Omental fat pad (tissue), 4 donors: Measurements from ENCODE around the gene FRAS1. TPM values are rescaled to one million over a fixed set of nuclear protein-coding genes. Genes with fewer than 3 reads are reported as not detected.
"Not testable (repeated sequence)": the region's sequence is repeated elsewhere in the genome, so short reads cannot be mapped to it uniquely, and the experiment has no call there.

Source experiments
- ATAC-seq: fragments of 150-250 bp; one replicate; pipeline ENCODE4 v1.9.1; 2016; ENCODE audit warnings: mild to moderate bottlenecking, moderate library complexity; ENCODE audit not compliant: low FRiP score
- DNase-seq: peaks from one replicate; pipeline ENCODE4 v3.0.0-alpha.2; 2019; ENCODE audit warnings: low spot score
- total RNA-seq, 4 donors: library from RNA; depleted of rRNA; stranded (reverse); fragments of >200 nt; gene quantifications; one replicate each; pipeline ENCODE4 v1.1.0, GENCODE V29; 2016
- TF ChIP-seq, protein P1 (sequence below), 3 donors: fragments of 450-650 bp; IDR thresholded peaks; one replicate each; pipeline ENCODE4 v1.5.1; 2016 to 2017; ENCODE audit warnings: antibody characterized with exemption in 3 of 3, mild to moderate bottlenecking in 3 of 3, moderate library complexity in 2 of 3

The FRAS1 gene
- total RNA-seq, 4 donors from 2014 or later, result 0.47 to 40.5 (median 7.7) TPM

DNA sequence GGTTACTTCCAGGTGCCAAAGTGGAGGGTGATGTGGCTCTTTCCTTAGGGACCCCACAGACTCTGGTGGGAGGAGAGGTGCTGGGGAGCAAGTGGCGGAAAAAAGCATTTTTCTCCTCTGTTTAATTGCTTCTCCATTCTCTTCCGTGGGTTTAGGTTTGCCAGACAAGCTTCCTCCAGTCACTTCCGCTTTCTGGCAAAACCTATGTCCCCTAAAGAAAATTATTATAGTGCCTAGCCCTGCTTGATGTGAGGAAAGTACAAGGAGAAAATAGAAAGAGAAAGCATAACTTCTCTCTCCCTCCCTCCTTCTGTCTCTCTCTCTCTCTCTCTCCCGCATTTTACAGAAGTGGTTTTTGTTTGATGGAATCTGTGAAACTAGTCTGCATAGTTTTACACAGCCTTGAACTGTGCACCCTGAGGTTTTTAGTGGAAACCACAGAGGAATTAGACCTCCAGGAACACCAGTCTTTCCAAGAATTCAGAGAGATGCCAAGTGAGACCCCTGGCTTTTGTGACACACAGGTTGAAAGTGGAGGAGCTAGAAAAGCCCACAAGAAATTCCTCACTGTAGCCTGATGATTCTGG is 263.3 kb downstream of the FRAS1 start:
- no peak for DNase-seq
- ATAC-seq, result no peak
- TF ChIP-seq, protein P1, sequence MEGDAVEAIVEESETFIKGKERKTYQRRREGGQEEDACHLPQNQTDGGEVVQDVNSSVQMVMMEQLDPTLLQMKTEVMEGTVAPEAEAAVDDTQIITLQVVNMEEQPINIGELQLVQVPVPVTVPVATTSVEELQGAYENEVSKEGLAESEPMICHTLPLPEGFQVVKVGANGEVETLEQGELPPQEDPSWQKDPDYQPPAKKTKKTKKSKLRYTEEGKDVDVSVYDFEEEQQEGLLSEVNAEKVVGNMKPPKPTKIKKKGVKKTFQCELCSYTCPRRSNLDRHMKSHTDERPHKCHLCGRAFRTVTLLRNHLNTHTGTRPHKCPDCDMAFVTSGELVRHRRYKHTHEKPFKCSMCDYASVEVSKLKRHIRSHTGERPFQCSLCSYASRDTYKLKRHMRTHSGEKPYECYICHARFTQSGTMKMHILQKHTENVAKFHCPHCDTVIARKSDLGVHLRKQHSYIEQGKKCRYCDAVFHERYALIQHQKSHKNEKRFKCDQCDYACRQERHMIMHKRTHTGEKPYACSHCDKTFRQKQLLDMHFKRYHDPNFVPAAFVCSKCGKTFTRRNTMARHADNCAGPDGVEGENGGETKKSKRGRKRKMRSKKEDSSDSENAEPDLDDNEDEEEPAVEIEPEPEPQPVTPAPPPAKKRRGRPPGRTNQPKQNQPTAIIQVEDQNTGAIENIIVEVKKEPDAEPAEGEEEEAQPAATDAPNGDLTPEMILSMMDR (IDR thresholded peaks at IDR 0.05), result no peak

DNA sequence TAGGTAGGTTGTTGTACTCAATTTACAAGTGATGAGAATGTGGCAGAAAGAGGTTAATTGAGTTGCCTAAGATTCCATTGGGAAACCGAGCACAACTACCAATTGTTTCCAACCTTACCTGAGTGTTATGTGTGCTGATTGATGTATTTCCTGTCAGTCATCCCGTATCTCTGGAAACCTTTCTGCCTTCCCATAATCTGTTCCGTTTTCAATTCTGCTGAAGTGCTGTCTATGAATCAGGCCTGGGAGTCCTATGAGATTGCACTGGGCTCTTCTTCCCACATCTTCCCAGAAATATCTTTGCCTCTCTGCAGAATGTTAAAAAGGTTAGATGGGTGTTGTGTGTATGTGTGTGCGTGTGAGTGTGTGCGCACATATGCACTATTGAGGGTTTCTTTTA is 264.9 kb downstream of the FRAS1 start:
- DNase-seq (no peak), ATAC-seq (no peak)
- TF ChIP-seq, protein P1 (IDR thresholded peaks at IDR 0.05), result no peak

DNA sequence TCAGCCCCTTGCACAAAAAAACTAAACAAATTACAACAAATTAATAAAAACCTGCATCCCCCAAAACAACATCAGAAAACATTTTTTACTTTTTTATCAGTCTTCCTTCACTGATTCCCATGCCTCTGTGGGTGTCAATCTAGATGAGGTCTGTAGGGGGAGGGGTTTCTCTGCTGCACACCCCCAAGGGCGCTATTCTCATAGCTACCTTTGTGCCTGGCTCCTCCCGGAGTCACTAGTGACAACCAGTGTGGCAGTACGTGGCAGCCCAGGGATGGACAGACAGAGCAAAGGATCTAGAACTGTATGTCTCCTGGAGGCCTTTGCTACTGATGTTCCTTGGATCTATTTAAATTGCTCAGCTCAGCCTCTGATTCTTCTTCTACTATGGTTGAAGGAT is 266.3 kb downstream of the FRAS1 start:
- DNase-seq (no peak), ATAC-seq (no peak)
- TF ChIP-seq, protein P1 (IDR thresholded peaks at IDR 0.05), result no peak

DNA sequence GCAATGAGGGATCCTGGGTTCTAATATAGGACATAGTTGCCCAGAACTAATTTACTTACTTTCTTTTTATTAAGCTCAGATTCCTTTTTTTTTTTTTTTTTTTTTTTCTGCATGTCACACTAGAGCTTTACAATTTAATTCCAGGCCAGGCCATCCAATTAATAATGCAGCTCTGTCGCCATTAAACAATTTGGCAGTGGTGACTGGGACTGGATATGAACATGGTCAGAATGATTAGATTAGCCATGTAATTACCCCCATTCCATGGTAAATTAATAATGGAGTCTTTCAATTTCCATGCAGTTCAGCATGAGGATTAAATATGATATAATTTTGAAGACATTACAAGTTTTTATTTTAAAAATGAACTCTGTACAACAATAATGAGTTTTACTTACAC is 267.5 kb downstream of the FRAS1 start:
- TF ChIP-seq, protein P1 (IDR thresholded peaks at IDR 0.05), result no peak
- ATAC-seq (no peak), DNase-seq (no peak)

DNA sequence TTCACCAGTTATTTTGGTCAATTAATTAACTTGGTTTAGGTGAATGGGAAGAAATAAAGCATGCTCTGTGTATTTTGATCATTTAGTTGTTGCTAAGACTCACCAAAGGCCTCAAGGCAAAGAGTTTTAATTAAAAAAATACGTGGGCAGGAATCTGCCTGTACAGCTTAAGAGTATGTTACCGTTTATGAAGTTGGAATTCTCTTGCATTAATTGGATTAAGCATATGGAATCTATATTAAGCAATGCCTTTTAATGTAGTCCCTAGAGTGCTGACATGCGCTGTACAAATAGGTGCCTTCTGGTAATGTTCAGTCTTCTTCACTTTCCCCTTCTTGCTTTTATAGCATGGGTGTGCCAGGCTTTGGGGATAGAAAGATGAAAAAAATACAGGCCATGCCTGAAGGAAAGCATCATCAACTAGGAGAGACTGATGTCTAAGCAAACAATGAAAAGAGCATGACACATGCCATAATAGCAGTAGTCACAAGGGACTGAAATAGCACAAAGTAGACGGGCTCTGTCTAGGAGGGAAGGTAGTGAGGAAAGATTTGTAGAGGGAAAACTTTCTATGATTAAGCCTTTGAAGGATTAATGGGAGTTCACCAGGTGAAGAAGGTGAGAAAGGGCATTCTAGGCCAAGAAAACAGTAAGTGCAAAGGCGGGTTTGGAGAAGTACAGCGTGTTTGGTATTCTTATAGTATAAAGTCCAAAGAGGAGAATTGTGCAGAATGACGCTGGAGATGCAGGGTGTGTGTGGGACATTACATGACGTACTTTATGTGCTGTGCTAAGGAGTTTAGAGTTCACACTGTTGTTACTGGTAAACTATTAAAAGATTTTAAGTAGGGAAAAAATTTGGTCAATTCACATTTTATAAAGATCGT is 268.4 kb downstream of the FRAS1 start:
- ATAC-seq, result no peak
- no peak for DNase-seq
- TF ChIP-seq, protein P1 (IDR thresholded peaks at IDR 0.05), result no peak

DNA sequence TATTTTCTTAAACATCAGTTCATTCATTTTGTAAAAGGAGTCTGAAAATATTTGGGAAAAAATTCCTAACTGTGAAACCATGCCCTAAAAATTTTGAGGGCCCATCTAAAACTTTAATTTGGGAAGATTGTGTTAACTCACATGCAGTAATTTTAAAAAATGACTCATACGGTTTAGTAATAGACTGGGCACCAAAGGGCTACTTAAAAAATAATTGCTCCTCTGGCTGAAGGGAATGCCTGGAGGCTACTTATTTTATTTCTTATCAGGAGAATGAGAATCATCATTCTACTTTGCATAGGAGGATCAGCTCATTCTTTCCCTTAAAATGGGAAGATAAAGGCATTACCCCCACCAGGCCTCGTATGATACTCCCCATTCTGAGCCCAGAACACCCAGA is 271.5 kb downstream of the FRAS1 start:
- ATAC-seq, result not testable (repeated sequence)

DNA sequence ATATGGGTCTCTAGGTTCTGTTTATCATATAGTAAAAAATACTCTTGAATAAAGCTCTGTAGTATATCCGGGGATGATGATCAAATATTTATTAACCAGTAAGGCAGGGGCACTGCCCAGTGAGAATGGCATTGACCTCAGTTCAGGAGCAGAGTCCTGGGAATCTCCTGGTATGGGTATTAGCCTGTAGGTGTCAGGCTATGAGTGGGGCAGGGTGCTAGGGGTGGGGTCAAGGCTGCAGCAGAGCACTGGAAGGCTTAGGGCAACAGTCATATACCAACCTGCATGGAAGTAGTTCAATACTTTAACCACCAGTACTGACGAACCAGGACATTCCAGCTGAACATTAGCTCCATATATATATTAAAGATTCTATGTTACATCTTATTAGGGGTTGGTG is 274.1 kb downstream of the FRAS1 start:
- no peak for DNase-seq
- no peak for ATAC-seq
- TF ChIP-seq, protein P1 (IDR thresholded peaks at IDR 0.05), result no peak

More for the DNA sequence above, 271.5 kb downstream of the FRAS1 start:
- DNase-seq, result not testable (repeated sequence)
